Limb (tissue), 2 donors: ENCODE results near the gene SLC19A1.

Experiments
- DNase-seq, 2 donors: peaks; one replicate each; pipeline ENCODE4 v3.0.0-alpha.2; 2016; ENCODE audit errors: extremely low spot score in 2 of 2

Gene SLC19A1

DNA sequence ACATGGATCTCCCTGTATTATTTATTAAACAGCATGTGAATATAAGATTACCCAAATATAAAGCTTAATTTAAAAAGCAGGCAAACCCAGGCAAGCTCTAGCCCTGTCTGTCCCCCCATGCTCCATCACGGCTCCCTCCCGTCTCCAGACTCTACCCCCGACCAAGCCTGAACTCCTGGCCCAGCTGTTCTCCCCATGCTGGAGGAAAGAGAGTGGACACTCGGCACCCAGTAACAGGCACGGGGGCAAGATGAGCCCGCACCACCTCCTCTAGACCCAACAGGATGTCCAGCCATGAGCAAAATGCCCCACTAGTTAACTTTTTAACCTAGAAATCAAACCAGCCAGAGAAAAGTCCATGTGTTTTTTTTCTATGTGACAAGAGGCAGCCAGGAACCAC, 19.3 kb downstream of the SLC19A1 start:
- DNase-seq, result peak in 1 of 2 donors; percentile 14

DNA sequence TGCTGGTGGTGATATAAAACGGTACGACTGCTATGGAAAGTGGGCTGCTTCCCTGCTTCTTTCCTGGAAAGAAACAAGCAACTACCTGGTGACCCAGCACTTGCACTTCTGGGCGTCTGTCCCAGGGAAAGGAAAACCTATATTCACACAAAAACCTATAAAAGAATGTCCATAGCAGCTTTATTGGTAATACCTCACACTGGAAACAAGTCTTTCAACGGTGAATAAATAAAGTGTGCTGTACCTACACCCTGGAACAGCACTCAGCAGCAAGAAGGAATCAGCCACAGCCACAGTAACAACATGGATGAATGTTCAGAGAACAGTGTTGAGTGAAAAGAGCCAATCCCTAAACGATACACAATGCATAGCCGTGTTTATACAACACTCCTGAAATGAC, 19.9 kb downstream of the SLC19A1 start:
- peak in 1 of 2 donors; percentile 10 for DNase-seq

DNA sequence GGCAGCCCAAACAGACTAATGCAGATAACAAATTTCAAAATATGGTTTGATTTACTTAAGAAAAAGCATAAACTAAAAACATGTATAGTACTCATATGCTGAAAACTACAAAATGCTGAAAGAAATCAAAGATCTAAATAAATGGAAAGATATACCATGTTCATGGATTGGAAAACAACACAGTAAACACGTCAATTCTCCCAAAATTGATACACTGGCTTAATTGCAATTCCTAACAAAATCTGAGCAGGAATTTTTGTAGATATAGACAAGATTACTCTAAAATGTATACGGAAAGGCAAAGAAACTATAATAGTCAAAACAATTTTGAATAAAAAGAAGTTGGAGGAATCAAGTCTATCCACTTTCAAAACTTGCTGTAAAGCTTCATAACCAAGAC, 21.0 kb downstream of the SLC19A1 start:
- DNase-seq, result no peak

DNA sequence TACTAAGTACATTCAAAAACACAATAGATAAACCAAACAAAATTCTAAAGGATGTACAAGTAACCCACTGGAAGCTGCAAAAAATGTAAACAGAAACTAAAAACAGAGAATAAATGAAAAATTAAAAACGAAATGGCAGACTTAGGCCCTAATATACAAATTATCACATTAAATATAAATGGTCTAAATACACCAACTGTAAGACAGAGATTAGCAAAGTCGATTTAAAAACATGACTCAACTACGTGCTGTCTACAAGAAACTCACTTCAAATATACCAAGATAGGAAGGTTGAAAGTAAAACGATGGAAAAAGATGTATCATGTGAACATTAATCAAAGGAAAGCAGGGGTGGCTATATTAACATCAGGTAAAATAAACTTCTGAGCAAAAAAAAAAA, 23.1 kb downstream of the SLC19A1 start:
- DNase-seq, result no peak

DNA sequence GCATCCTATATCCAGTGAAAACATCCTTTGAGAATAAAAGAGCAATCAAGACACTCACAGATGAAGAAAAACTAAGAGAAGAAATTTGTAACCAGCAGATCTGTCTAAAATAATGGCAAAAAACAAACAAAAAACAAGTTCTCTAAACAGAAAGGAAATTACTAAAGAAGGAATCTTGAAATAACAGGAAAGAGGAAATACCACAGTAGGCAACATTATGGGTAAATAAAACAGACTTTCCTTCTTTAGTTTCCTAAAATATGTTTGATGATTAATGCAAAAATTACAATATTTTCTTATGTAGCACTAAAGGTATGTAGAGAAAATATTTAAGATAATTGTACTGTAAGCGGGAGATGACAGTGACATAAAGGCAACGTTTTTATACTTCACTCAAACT, 23.5 kb downstream of the SLC19A1 start:
- DNase-seq, result no peak

DNA sequence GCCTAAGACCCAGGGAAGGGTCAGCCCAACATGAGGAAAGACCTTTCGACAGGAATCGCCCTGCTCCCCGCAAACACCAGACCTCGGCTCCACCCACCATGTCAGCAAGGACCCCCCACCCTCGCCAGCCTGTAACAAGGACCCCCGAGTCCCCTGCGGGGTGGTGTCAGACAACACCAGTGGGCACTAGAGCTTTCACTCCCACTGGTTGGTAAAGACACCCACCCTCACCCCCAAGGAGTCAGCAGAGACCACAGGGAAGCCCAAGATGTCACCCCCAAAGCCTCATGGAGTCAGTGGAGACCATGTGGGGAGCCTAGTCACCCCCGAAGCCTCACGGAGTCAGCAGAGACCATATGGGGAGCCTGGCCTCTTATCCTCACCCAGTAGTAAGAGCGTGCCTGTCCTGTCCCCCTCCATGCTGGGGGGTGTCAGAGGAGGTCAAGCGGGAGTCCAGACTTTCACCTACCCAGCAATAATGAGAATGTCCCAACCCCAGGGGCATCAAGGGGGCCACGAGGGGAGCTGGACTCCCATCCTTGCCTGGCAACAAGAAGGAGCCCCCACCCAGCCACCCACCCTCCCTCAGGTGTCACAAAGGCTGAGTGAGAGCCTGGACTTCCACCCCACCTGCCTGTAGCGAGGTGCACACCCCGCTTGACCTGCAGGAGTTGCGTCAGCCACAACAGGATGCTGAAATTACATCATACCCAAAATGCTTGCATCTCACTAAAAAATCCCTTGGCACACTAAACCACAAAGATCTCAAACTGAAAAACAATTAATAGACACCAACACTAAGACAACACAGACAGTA, 24.8 kb downstream of the SLC19A1 start:
- no peak for DNase-seq

DNA sequence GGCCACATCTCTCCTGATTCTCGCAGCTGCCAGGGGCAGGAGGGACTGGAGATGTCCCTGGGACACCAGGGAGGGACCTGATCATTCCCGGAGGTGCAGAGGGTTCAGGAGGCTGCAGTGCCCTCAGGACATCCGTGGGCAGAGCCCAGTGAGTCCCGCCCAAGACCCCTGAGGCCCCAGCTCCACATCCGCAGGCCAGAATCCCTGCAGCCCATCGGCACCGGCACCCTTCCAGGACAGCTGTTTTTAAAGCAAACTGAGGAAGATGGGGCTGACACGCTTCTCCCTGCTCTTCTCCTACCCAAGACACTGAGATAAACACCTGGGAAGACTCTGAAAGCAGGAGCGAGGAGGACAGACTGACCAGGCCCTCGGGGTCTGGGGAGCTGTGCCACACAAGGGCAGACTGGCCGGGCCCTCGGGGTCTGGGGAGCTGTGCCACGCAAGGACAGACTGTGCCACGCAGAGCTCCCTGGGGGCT, 25.5 kb downstream of the SLC19A1 start:
- DNase-seq, result no peak

DNA sequence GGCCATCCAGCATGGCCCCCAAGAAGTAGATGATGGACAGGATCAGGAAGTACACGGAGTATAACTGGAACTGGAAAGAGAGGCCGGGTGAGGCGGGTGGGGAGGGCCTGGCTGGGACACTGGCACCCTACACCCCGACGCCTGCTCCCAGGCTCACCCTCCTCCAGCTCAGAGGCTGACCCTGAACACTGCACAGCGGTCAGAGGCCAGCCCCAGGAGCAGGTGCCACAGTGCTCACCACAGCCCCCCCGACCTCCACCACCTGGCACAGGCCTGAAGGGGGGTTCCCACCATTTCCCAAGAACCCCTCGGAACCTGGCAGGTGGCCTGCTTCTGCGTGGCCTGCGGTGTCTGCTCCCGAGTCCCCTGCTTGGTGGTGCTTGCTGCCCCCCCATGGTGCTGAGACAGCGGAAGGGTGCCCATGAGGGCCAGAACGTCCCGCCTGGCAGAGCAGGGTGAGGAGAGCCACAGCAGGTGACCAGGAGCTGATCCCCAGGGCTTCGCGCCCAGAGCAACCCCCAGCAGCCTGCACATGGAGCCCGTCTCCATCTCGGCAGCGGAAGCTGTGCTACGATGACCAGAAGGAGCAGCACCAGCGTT, 26.1 kb downstream of the SLC19A1 start:
- DNase-seq, result no peak

DNA sequence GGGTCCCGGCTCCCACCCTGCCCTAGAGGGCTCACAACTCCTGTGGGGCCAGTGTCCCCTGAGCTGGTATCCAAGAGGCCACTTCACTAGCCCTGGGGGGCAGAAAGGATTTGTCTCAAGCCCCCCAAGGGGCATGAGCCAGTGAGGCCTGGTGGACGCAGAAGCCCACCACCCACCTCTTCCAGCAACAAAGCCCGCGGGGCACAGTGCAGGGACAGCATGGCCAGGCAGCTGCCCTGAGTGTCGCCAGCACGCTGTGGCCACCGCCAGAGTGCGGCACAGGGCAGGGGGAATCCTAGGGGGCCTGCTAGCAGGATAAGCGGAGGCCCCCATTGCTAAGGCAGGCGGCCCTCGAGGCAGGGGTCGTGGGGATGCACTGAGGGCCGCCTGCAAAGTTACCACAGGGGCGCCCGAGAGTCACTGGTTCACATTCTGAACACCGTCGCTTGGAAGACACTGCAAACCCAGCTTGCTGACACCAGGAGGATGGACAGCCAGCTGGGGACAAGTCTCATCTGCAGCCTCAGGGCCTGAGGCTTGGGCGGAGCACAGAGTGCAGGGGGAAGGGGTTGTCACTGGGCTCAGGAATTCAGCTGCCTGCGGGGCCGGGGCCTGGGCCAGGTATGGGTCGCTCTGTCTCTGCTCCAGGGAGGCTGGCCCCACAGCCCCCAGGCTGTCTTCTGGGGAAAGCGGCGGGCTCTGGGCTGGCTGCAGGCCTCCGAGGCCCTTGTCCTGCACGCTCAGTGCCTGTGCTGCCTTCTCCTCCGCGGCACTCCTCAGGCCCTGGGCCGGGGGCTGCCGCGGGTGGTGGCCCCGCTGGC, 26.8 kb downstream of the SLC19A1 start:
- no peak for DNase-seq

DNA sequence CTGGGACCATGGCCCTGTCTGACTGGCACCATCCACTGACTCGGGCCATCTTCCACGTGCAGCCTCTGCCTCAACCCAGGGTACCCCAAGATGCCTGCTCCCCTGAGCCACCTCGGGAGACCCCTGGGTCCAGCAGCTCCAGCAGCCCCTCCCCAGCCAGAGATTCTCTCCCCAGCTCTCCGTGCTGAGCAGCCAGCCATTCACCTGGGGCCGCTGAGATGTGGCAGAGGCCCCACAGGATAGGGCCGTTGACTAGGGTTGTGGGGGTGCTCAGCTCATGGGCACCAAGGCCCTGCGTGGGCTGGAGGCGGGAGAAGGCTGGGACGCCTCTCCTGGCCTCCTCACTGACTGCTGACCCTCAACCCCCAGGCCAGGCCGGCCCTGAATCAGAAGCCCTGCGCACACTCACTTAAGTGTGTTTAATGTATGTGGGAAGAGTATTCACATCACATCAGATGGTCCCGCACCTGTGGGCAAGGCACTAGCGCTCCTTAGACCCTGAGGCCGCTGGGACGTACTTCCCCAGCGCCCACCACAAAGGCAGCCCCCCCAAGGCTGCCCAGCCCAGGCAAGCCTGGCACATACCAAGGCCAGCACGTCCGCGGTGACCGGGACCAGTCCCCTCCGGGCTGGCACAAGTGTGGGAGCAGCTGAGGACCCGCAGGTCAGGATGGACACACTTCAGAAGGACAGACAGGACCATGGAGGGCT, 27.8 kb downstream of the SLC19A1 start:
- no peak for DNase-seq

DNA sequence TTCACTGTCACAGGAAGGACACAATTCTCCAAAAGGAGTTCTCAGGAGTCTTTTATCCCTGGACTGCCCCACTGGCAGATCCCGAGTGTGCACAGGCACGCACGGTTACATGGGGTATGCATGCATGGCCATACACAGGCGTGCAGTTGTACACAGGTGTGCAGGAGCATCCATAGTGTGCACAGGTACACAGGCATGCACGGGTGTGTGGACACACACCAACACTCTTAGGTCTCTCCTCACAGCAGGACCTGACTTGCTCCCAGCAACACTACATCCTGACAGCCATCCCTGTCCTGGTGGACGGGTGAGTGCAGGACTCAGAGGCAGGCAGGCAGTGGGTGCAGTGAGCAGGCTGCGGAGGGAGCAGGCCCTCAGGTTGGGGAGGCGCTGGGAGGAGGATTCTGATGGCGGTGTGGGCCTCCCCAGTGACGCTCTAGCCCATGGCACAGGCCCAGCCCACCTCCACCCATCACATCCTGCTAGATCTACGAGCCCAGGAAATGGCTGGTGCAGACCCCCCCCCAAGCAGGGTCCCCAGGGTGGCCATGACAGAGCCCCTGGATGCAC, 28.4 kb downstream of the SLC19A1 start:
- no peak for DNase-seq

DNA sequence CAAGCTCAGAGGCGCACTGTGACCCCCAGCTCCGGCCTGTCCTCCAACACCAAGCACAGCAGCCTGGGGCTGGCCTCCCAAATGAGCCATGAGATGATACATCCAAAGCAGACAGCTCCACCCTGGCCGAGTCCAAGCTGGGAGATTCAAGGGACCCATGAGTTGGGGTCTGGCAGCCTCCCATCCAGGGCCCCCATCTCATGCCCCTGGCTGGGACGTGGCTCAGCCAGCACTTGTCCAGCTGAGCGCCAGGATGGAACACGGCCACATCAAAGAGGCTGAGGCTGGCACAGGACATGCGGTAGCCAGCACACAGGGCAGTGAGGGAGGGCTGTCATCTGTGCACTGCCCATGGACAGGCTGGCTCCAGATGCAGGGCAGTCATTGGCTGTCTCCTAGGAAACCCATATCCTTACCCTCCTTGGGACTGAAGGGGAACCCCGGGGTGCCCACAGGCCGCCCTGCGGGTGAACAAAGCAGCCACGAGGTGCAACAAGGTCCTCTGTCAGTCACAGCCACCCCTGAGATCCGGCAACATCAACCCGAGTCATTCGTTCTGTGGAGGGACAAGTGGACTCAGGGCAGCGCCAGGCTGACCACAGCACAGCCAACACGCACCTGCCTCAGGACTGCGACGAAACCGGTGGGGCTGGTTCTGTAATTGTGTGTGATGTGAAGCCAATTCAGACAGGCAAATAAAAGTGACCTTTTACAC, 29.1 kb downstream of the SLC19A1 start:
- no peak for DNase-seq

DNA sequence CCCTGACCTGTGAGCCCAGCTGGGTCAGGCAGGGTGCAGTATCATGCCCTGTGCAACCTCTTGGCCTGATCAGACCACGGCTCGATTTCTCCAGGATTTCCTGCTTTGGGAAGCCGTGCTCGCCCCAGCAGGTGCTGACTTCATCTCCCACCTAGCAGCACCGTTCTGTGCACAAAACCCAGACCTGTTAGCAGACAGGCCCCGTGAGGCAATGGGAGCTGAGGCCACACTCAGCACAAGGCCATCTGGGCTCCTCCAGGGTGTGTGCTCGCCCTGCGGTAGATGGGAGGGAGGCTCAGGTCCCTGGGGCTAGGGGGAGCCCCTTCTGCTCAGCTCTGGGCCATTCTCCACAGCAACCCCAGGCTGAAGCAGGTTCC, 29.6 kb downstream of the SLC19A1 start:
- DNase-seq, result no peak

DNA sequence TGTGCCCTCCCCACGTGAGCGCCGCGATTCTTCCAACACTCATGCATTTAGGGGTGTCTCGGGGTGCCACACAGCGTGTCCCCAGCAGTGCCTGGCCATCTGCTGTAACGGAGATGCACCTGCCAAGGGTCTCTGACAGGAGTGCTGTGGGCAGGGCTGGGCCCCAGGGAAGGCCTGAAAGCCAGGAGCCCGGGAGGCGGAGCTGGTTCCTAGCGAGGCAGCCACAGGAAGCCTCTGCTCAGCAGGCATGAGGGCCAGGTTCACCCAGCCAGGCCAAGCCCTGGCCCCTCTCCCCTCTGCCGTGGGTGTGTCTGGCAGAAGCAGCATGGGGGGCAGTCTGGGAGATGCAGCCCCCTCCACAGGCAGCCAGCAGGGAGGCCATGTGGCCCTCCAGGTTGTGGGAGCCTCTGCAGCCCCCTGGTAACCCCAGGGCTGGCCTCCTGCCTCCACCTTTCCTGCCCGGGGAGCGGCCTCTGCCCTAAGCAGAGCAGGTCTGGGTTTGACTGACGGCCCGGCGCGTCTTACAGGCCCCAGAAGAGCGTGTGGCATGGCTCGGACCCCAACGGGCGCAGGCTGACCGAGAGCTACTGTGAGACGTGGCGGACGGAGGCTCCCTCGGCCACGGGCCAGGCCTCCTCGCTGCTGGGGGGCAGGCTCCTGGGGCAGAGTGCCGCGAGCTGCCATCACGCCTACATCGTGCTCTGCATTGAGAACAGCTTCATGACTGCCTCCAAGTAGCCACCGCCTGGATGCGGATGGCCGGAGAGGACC, 30.4 kb downstream of the SLC19A1 start:
- DNase-seq, result no peak

DNA sequence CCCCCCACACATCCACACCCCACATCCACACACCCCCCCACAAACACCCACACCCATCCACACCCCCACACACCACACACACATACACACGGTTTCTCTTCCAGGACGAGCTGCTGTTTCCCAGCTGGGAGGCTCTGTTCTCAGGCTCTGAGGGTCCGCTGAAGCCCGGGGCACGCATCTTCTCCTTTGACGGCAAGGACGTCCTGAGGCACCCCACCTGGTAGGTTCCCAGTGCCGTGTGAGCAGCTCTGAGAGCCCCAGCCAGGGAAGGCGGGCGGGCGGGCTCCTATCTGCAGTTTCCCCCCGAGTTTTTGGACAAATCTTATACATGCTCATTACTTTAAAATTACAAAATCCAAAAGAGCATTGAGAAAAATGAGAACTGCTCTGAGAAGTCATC, 31.2 kb downstream of the SLC19A1 start:
- no peak for DNase-seq

DNA sequence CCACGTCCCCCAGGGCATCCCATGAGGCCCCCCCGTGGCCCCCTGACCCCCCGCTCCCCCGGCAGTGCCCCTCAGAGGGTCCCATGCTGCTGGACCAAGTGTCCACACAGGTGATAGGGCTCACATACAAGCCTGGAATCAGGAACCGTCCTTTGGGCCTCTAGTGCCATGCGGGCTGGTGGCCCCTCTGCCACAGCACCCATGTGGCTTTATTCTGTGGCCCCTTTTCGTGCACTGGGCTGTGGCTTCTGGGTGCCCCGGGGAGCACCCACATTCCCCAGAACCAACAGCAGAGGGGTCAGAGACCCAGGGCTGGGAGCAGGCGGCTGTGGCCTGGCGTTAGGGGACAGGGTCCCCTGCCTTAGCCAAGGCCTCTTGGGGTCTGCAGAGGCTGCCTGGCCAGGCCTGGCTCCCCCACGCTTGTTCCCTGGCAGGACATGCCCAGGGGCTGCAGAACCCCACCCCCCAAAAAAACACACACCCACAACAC, 31.7 kb downstream of the SLC19A1 start:
- DNase-seq, result no peak

DNA sequence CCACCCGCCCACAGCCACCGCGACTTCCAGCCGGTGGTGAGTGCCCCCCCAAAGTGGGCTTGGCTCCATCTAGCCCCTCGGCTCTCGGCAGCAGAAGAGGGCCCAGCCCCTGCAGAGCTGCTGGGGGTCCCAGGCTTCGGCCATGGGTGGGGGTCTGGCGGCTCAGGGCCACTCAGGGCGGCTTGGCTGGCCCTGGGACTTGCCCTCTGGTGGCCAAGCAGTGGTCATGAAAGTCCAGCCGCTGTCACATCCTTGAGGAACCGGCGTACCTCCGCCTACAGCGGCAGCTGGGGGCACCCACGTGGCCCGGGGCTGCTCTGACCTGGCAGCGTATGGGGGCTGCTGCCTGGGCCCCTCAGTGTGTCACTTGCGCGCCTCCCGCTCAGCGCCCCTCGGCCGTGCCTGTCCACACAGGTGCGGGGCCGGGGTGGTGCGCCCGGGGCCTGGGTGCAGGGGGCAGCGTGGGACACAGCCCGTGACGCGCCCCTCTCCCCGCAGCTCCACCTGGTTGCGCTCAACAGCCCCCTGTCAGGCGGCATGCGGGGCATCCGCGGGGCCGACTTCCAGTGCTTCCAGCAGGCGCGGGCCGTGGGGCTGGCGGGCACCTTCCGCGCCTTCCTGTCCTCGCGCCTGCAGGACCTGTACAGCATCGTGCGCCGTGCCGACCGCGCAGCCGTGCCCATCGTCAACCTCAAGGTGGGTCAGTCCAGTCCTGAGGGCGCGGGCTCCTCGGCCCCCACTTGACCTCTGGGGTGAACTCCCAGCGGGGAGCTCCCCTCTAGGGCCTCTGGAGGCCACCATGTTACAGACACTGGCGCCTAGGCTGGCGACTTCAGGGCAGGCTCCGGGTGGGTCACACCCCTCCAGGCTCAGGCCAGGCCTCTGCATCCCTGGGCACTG, 32.4 kb downstream of the SLC19A1 start:
- DNase-seq, result no peak
